ENCODE results near the gene S100A2.
A peak's percentile ranks its signal among the peaks of the same experiment; 100 is the strongest.
"Not testable (repeated sequence)": the region's sequence is repeated elsewhere in the genome, so short reads cannot be mapped to it uniquely, and the experiment has no call there.

S100A2 gene

DNA sequence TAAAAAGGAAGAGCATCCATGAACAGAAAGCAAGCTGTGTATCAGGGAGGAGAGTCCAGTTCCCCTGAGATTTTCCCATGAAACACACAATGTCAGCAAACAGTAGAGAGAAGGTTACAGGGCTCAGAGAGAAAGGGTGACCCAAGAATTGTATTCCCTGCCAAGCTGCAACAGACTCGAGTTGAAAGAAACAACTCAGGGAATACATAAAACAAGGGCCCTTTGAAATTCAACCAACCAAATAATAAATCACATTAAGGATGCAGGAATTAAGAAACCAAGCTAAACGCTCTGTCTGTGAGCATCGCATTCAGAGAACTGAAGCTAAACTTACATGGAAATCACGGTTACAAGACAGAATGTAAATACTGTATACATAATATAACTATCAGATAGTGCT, 27.1 kb upstream of the S100A2 start:
- H3K4me3 ChIP-seq (ENCODE audit: insufficient read depth, low read length, poor library complexity, severe bottlenecking), result no peak overlapping the region
- H3K36me3 ChIP-seq (ENCODE audit: low read length), result no peaks in the 10 kb centered on the region
- H3K9me2 ChIP-seq (replicated peaks; ENCODE audit: insufficient read depth, low read length), result no peaks in the 10 kb centered on the region
- no peaks in the 10 kb centered on the region for H3K27me3 ChIP-seq (ENCODE audit: low read length)
- no peak overlapping the region for H3K4me2 ChIP-seq (ENCODE audit: low read depth, low read length, poor library complexity, severe bottlenecking)
- no peaks in the 10 kb centered on the region for H3K9me3 ChIP-seq (ENCODE audit: insufficient read depth, low read length)
- TF ChIP-seq EZH2phosphoT487 (conservative IDR thresholded peaks at IDR 0.05; ENCODE audit: low read length), result no peak
- TF ChIP-seq, protein P1, sequence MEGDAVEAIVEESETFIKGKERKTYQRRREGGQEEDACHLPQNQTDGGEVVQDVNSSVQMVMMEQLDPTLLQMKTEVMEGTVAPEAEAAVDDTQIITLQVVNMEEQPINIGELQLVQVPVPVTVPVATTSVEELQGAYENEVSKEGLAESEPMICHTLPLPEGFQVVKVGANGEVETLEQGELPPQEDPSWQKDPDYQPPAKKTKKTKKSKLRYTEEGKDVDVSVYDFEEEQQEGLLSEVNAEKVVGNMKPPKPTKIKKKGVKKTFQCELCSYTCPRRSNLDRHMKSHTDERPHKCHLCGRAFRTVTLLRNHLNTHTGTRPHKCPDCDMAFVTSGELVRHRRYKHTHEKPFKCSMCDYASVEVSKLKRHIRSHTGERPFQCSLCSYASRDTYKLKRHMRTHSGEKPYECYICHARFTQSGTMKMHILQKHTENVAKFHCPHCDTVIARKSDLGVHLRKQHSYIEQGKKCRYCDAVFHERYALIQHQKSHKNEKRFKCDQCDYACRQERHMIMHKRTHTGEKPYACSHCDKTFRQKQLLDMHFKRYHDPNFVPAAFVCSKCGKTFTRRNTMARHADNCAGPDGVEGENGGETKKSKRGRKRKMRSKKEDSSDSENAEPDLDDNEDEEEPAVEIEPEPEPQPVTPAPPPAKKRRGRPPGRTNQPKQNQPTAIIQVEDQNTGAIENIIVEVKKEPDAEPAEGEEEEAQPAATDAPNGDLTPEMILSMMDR (IDR thresholded peaks at IDR 0.05; ENCODE audit: insufficient read depth, low read length, poor library complexity, severe bottlenecking), result no peak
- no peaks in the 10 kb centered on the region for H3K79me2 ChIP-seq (ENCODE audit: insufficient read depth, low read length)
- peak overlapping the region; percentile 24 for H2AFZ ChIP-seq (ENCODE audit: low read depth, low read length, severe bottlenecking)
- H3F3A ChIP-seq (ENCODE audit: insufficient read depth), result no peaks in the 10 kb centered on the region
- no peaks in the 10 kb centered on the region for H4K20me1 ChIP-seq (ENCODE audit: low read depth, low read length)
- no peak overlapping the region for H3K9ac ChIP-seq (ENCODE audit: low read length)
- no peak overlapping the region for H3K27ac ChIP-seq (ENCODE audit: low read depth, low read length)

DNA sequence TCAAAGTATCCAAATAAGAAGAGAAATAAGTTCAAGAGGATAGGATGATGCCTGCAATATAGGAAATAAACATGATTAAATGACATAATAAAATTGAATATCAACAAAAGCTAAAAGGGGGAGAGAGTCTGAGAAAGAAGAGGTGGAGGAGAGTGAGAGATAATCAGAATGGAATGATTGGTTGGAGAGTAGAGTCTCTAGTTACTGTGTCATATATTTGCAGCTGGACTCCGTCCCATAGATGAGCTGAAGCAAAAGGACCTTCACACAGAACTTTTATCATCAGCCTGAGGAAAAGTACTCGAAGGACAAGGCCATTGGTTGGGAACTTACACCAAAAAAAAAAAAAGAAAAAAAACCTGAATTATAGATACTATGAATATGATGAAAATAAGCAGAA, 22.8 kb upstream of the S100A2 start:
- Histone ChIP-seq H3K27ac (ENCODE audit: low read depth, low read length) (no peak overlapping the region), H3K9ac (ENCODE audit: low read length) (no peak overlapping the region), H3F3A (ENCODE audit: insufficient read depth) (no peaks in the 10 kb centered on the region), H3K4me2 (ENCODE audit: low read depth, low read length, poor library complexity, severe bottlenecking) (no peak overlapping the region), H2AFZ (ENCODE audit: low read depth, low read length, severe bottlenecking) (no peak overlapping the region), H3K79me2 (ENCODE audit: insufficient read depth, low read length) (no peaks in the 10 kb centered on the region), H3K36me3 (ENCODE audit: low read length) (no peaks in the 10 kb centered on the region), H3K9me2 (replicated peaks; ENCODE audit: insufficient read depth, low read length) (no peaks in the 10 kb centered on the region), H3K4me3 (ENCODE audit: insufficient read depth, low read length, poor library complexity, severe bottlenecking) (no peak overlapping the region), H4K20me1 (ENCODE audit: low read depth, low read length) (no peaks in the 10 kb centered on the region), H3K9me3 (ENCODE audit: insufficient read depth, low read length) (no peaks in the 10 kb centered on the region), H3K27me3 (ENCODE audit: low read length) (no peaks in the 10 kb centered on the region)
- TF ChIP-seq, protein P1 (IDR thresholded peaks at IDR 0.05; ENCODE audit: insufficient read depth, low read length, poor library complexity, severe bottlenecking), result no peak
- no peak for TF ChIP-seq EZH2phosphoT487 (conservative IDR thresholded peaks at IDR 0.05; ENCODE audit: low read length)

DNA sequence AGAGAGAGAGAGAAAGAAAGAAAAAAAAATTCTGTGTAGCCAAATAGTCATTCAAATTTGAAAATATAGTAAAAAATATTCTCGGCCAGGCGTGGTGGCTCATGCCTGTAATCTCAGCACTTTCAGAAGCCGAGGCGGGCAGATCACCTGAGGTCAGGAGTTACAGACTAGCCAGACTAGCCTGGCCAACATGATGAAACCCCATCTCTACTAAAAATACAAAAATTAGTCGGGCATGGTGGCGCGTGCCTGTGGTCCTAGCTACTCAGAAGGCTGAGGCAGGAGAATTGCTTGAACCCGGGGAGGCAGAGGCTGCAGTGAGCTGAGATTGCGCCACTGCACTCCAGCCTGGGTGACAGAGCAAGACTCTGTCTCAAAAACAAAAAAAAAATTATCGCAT, 22.4 kb upstream of the S100A2 start:
- not testable (repeated sequence) for H3K36me3 ChIP-seq (ENCODE audit: low read length); H4K20me1 ChIP-seq (ENCODE audit: low read depth, low read length); H3K79me2 ChIP-seq (ENCODE audit: insufficient read depth, low read length); H3K4me2 ChIP-seq (ENCODE audit: low read depth, low read length, poor library complexity, severe bottlenecking); H3K9me2 ChIP-seq (replicated peaks; ENCODE audit: insufficient read depth, low read length); H3K27ac ChIP-seq (ENCODE audit: low read depth, low read length); H3F3A ChIP-seq (ENCODE audit: insufficient read depth); H3K9me3 ChIP-seq (ENCODE audit: insufficient read depth, low read length); H3K9ac ChIP-seq (ENCODE audit: low read length); H2AFZ ChIP-seq (ENCODE audit: low read depth, low read length, severe bottlenecking); H3K4me3 ChIP-seq (ENCODE audit: insufficient read depth, low read length, poor library complexity, severe bottlenecking); H3K27me3 ChIP-seq (ENCODE audit: low read length)

DNA sequence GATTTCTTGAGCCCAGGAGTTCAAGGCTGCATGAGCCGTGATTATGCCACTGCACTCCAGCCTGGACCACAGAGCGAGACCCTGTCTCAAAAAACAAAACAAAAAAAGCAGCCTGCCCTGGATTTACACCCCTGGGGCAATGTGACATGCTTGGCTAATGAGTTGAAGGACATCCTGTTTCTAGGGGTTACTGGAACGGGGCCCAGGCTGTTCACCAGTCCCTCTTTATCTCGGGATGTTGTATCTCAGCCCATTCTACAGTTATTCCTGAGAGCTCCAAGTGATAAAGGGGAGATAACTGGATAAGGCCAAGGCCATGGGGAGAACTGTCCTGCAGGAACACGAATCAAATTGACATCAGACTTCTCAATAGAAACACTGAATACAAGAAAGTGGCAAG, 21.7 kb upstream of the S100A2 start:
- no peak overlapping the region for H3K9ac ChIP-seq (ENCODE audit: low read length)

More for the DNA sequence above, 21.7 kb upstream of the S100A2 start:
- H4K20me1 ChIP-seq (ENCODE audit: low read depth, low read length), result no peaks in the 10 kb centered on the region
- H3K9me3 ChIP-seq (ENCODE audit: insufficient read depth, low read length), result no peaks in the 10 kb centered on the region
- TF ChIP-seq EZH2phosphoT487 (conservative IDR thresholded peaks at IDR 0.05; ENCODE audit: low read length), result no peak
- TF ChIP-seq, protein P1 (IDR thresholded peaks at IDR 0.05; ENCODE audit: insufficient read depth, low read length, poor library complexity, severe bottlenecking), result no peak
- no peak overlapping the region for H2AFZ ChIP-seq (ENCODE audit: low read depth, low read length, severe bottlenecking)
- no peaks in the 10 kb centered on the region for H3K9me2 ChIP-seq (replicated peaks; ENCODE audit: insufficient read depth, low read length)
- H3K4me3 ChIP-seq (ENCODE audit: insufficient read depth, low read length, poor library complexity, severe bottlenecking), result no peak overlapping the region
- H3K79me2 ChIP-seq (ENCODE audit: insufficient read depth, low read length), result no peaks in the 10 kb centered on the region
- H3F3A ChIP-seq (ENCODE audit: insufficient read depth), result no peaks in the 10 kb centered on the region
- H3K27ac ChIP-seq (ENCODE audit: low read depth, low read length), result no peak overlapping the region
- H3K4me2 ChIP-seq (ENCODE audit: low read depth, low read length, poor library complexity, severe bottlenecking), result no peak overlapping the region
- H3K36me3 ChIP-seq (ENCODE audit: low read length), result no peaks in the 10 kb centered on the region
- no peaks in the 10 kb centered on the region for H3K27me3 ChIP-seq (ENCODE audit: low read length)
